Measurements from ENCODE around the gene SRD5A2.

Gene SRD5A2

GRCh38 chr2:31581124-31581795 lies 522 bp upstream of the SRD5A2 start:
- CTCF ChIA-PET, result interaction anchor here (0.6 kb wide), 1 partner anchor 35 kb away, joined by 3 read pairs; no protein-coding TSS in a partner anchor
- Histone ChIP-seq H3K9me3 (ENCODE audit: control insufficient read depth, insufficient read depth, low read depth, low read length) (no peaks in the 10 kb centered on the region), H3K36me3 (ENCODE audit: control insufficient read depth in 2 of 2, insufficient read depth in 1 of 2, low read length in 2 of 2) (no peaks in the 10 kb centered on the region), H3K4me3 (ENCODE audit: low read depth, low read length) (no peak overlapping the region), H3K4me1 (ENCODE audit: control insufficient read depth, insufficient read depth, low read length) (no peaks in the 10 kb centered on the region), H3K27ac (ENCODE audit: extremely low read depth, low read depth, low read length) (no peak overlapping the region)
- POLR2A ChIA-PET, result no interaction called here
- TF ChIP-seq, protein P1, sequence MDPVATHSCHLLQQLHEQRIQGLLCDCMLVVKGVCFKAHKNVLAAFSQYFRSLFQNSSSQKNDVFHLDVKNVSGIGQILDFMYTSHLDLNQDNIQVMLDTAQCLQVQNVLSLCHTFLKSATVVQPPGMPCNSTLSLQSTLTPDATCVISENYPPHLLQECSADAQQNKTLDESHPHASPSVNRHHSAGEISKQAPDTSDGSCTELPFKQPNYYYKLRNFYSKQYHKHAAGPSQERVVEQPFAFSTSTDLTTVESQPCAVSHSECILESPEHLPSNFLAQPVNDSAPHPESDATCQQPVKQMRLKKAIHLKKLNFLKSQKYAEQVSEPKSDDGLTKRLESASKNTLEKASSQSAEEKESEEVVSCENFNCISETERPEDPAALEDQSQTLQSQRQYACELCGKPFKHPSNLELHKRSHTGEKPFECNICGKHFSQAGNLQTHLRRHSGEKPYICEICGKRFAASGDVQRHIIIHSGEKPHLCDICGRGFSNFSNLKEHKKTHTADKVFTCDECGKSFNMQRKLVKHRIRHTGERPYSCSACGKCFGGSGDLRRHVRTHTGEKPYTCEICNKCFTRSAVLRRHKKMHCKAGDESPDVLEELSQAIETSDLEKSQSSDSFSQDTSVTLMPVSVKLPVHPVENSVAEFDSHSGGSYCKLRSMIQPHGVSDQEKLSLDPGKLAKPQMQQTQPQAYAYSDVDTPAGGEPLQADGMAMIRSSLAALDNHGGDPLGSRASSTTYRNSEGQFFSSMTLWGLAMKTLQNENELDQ (tag by site-specific recombination; IDR thresholded peaks at IDR 0.05; ENCODE audit: low read depth), result no peak
- no peak for TF ChIP-seq SALL2 (tag by site-specific recombination; IDR thresholded peaks at IDR 0.05; ENCODE audit: borderline replicate concordance)
- TF ChIP-seq ZNF311 (tag by site-specific recombination; IDR thresholded peaks at IDR 0.05; ENCODE audit: borderline replicate concordance), result no peak
- TF ChIP-seq, protein P2, sequence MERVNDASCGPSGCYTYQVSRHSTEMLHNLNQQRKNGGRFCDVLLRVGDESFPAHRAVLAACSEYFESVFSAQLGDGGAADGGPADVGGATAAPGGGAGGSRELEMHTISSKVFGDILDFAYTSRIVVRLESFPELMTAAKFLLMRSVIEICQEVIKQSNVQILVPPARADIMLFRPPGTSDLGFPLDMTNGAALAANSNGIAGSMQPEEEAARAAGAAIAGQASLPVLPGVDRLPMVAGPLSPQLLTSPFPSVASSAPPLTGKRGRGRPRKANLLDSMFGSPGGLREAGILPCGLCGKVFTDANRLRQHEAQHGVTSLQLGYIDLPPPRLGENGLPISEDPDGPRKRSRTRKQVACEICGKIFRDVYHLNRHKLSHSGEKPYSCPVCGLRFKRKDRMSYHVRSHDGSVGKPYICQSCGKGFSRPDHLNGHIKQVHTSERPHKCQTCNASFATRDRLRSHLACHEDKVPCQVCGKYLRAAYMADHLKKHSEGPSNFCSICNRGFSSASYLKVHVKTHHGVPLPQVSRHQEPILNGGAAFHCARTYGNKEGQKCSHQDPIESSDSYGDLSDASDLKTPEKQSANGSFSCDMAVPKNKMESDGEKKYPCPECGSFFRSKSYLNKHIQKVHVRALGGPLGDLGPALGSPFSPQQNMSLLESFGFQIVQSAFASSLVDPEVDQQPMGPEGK (tag by site-specific recombination; IDR thresholded peaks at IDR 0.05), result no peak
- TF ChIP-seq ZFP37 (tag by site-specific recombination; IDR thresholded peaks at IDR 0.05), result no peak
- TF ChIP-seq ZXDB (tag by site-specific recombination; IDR thresholded peaks at IDR 0.05), result no peak
- TF ChIP-seq, protein P3, sequence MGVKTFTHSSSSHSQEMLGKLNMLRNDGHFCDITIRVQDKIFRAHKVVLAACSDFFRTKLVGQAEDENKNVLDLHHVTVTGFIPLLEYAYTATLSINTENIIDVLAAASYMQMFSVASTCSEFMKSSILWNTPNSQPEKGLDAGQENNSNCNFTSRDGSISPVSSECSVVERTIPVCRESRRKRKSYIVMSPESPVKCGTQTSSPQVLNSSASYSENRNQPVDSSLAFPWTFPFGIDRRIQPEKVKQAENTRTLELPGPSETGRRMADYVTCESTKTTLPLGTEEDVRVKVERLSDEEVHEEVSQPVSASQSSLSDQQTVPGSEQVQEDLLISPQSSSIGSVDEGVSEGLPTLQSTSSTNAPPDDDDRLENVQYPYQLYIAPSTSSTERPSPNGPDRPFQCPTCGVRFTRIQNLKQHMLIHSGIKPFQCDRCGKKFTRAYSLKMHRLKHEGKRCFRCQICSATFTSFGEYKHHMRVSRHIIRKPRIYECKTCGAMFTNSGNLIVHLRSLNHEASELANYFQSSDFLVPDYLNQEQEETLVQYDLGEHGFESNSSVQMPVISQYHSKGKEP (tag by site-specific recombination; IDR thresholded peaks at IDR 0.05), result no peak
- no peak for TF ChIP-seq MYNN (tag by site-specific recombination; IDR thresholded peaks at IDR 0.05; ENCODE audit: borderline replicate concordance)
- no peak for TF ChIP-seq SETDB1 (IDR thresholded peaks at IDR 0.05; ENCODE audit: insufficient read length, low read length)
- no peak for TF ChIP-seq ZNF704 (tag by site-specific recombination; IDR thresholded peaks at IDR 0.05)
- TF ChIP-seq FEZF1 (tag by site-specific recombination; IDR thresholded peaks at IDR 0.05), result no peak
- TF ChIP-seq BCL11B (tag by site-specific recombination; IDR thresholded peaks at IDR 0.05; ENCODE audit: low read depth), result no peak
- TF ChIP-seq ZNF777 (tag by site-specific recombination; IDR thresholded peaks at IDR 0.05; ENCODE audit: borderline replicate concordance), result no peak
- TF ChIP-seq ZBTB21 (tag by site-specific recombination; IDR thresholded peaks at IDR 0.05), result no peak
- TF ChIP-seq ZNF501 (tag by site-specific recombination; IDR thresholded peaks at IDR 0.05), result no peak
- TF ChIP-seq ZNF266 (tag by site-specific recombination; IDR thresholded peaks at IDR 0.05; ENCODE audit: low read depth), result no peak
- TF ChIP-seq WT1 (tag by site-specific recombination; IDR thresholded peaks at IDR 0.05), result no peak

- no peaks in the 10 kb centered on the region for H3K36me3 ChIP-seq (ENCODE audit: control insufficient read depth in 2 of 2, insufficient read depth in 1 of 2, low read length in 2 of 2)
- TF ChIP-seq ZNF24 (tag by site-specific recombination; IDR thresholded peaks at IDR 0.05) (no peak), ZNF701 (tag by site-specific recombination; IDR thresholded peaks at IDR 0.05) (no peak), SP2 (tag by site-specific recombination; IDR thresholded peaks at IDR 0.05) (no peak), ZNF37A (tag by site-specific recombination; IDR thresholded peaks at IDR 0.05) (no peak), ZNF558 (tag by site-specific recombination; IDR thresholded peaks at IDR 0.05) (no peak)
- ChIA-PET POLR2A (no interaction called here), CTCF (interaction anchor here (0.6 kb wide), 1 partner anchor 20 kb away, joined by 3 read pairs; no protein-coding TSS in a partner anchor)
- no peak overlapping the region for H3K27ac ChIP-seq (ENCODE audit: extremely low read depth, low read depth, low read length)
- no peaks in the 10 kb centered on the region for H3K9me3 ChIP-seq (ENCODE audit: control insufficient read depth, insufficient read depth, low read depth, low read length)
- peak overlapping the region; percentile 26 for H3K4me3 ChIP-seq (ENCODE audit: low read depth, low read length)
- no peaks in the 10 kb centered on the region for H3K4me1 ChIP-seq (ENCODE audit: control insufficient read depth, insufficient read depth, low read length)
Measured at GRCh38 chr2:31579996-31580320, 780 bp downstream of the SRD5A2 start.

Data from HEK293 (cell line).